ENCODE results near the gene C1orf141.

C1orf141 gene

GRCh38 chr1:67088440-67088839 is 46.3 kb downstream of the C1orf141 start:
- H3K9ac ChIP-seq (ENCODE audit: low read length): no peak overlapping the region
- H3K79me1 ChIP-seq (replicated peaks; ENCODE audit: low read length, poor library complexity, severe bottlenecking): no peaks in the 10 kb centered on the region
- H4K91ac ChIP-seq (ENCODE audit: low read length): no peak overlapping the region
- H3K4me3 ChIP-seq (ENCODE audit: insufficient read depth in 1 of 2, low read depth in 1 of 2, low read length in 2 of 2): no peak overlapping the region
- no peak overlapping the region for H3K14ac ChIP-seq (ENCODE audit: low read length in 2 of 2)
- H4K8ac ChIP-seq (ENCODE audit: low read length): no peak overlapping the region
- H3K27me3 ChIP-seq (ENCODE audit: control insufficient read depth in 1 of 2, insufficient read depth in 1 of 2, low read length in 2 of 2): no peaks in the 10 kb centered on the region
- H3K27ac ChIP-seq (ENCODE audit: low read length, poor library complexity, severe bottlenecking): no peak overlapping the region
- H3K4ac ChIP-seq (ENCODE audit: low read depth in 1 of 2, low read length in 2 of 2): no peak overlapping the region
- no peak overlapping the region for H2BK5ac ChIP-seq (ENCODE audit: low read depth, low read length, poor library complexity, severe bottlenecking)
- peaks cover 9% of the 10 kb centered on the region for H3K9me3 ChIP-seq (ENCODE audit: control insufficient read depth, low read length)
- H3K36me3 ChIP-seq (ENCODE audit: control insufficient read depth in 1 of 2, insufficient read depth in 2 of 2, low read depth in 1 of 2, low read length in 2 of 2): no peaks in the 10 kb centered on the region
- no peak overlapping the region for H3K18ac ChIP-seq (ENCODE audit: low read depth in 1 of 2, low read length in 2 of 2)
- no peak overlapping the region for H2BK15ac ChIP-seq (ENCODE audit: low read depth, poor library complexity, severe bottlenecking)
- DNase-seq: no peak
- H3K4me1 ChIP-seq (ENCODE audit: control insufficient read depth, insufficient read depth, low read depth, low read length): no peaks in the 10 kb centered on the region
- 90% methylated on average over 1 of the region's 1 CpG for WGBS
- no peak overlapping the region for H2BK12ac ChIP-seq (ENCODE audit: low read length in 2 of 2)
- no peak overlapping the region for H2BK120ac ChIP-seq (ENCODE audit: low read depth, low read length)
- no peak overlapping the region for H3K4me2 ChIP-seq (ENCODE audit: low read length, poor library complexity, severe bottlenecking)
- no peak overlapping the region for H3K23ac ChIP-seq (ENCODE audit: low read length in 2 of 2)
- no peak overlapping the region for H2AK5ac ChIP-seq (ENCODE audit: low read length, severe bottlenecking)
- H2AFZ ChIP-seq (ENCODE audit: low read depth, low read length): no peak overlapping the region

DNA sequence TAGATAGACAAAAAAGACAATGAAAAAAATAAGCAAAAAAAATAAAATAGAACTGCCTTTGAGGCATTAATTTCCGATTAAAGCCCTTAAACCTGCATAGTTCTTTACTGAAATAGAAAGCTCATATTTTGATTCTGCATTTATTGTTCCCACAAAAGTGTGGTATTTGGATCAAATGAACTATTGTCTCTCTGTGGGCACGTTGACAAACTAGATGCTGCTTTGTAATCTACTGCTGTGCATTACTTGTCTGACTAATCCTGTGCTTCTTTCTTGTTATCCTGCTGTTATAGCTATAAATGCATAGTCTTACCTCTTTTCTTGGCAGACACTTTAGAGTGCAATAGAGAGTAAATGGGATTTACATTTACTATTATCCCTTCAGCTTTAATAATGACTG is 49.4 kb downstream of the C1orf141 start:
- H2BK5ac ChIP-seq (ENCODE audit: low read depth, low read length, poor library complexity, severe bottlenecking): no peak overlapping the region
- no peaks in the 10 kb centered on the region for H3K27me3 ChIP-seq (ENCODE audit: control insufficient read depth in 1 of 2, insufficient read depth in 1 of 2, low read length in 2 of 2)
- H3K4me1 ChIP-seq (ENCODE audit: control insufficient read depth, insufficient read depth, low read depth, low read length): no peaks in the 10 kb centered on the region
- no peak for DNase-seq
- no peak overlapping the region for H2BK12ac ChIP-seq (ENCODE audit: low read length in 2 of 2)
- H3K23ac ChIP-seq (ENCODE audit: low read length in 2 of 2): no peak overlapping the region
- 0% methylated on average over 1 of the region's 2 CpGs for WGBS
- peaks cover 9% of the 10 kb centered on the region for H3K9me3 ChIP-seq (ENCODE audit: control insufficient read depth, low read length)
- H3K18ac ChIP-seq (ENCODE audit: low read depth in 1 of 2, low read length in 2 of 2): no peak overlapping the region
- H3K4me2 ChIP-seq (ENCODE audit: low read length, poor library complexity, severe bottlenecking): no peak overlapping the region
- no peak overlapping the region for H2AFZ ChIP-seq (ENCODE audit: low read depth, low read length)
- no peak overlapping the region for H2BK120ac ChIP-seq (ENCODE audit: low read depth, low read length)
- no peak overlapping the region for H3K9ac ChIP-seq (ENCODE audit: low read length)
- no peak overlapping the region for H3K4ac ChIP-seq (ENCODE audit: low read depth in 1 of 2, low read length in 2 of 2)
- no peak overlapping the region for H2AK5ac ChIP-seq (ENCODE audit: low read length, severe bottlenecking)
- no peaks in the 10 kb centered on the region for H3K36me3 ChIP-seq (ENCODE audit: control insufficient read depth in 1 of 2, insufficient read depth in 2 of 2, low read depth in 1 of 2, low read length in 2 of 2)
- no peak overlapping the region for H4K8ac ChIP-seq (ENCODE audit: low read length)
- H3K4me3 ChIP-seq (ENCODE audit: insufficient read depth in 1 of 2, low read depth in 1 of 2, low read length in 2 of 2): no peak overlapping the region
- H4K91ac ChIP-seq (ENCODE audit: low read length): no peak overlapping the region
- H2BK15ac ChIP-seq (ENCODE audit: low read depth, poor library complexity, severe bottlenecking): no peak overlapping the region
- H3K14ac ChIP-seq (ENCODE audit: low read length in 2 of 2): no peak overlapping the region
- H3K27ac ChIP-seq (ENCODE audit: low read length, poor library complexity, severe bottlenecking): no peak overlapping the region
- no peaks in the 10 kb centered on the region for H3K79me1 ChIP-seq (replicated peaks; ENCODE audit: low read length, poor library complexity, severe bottlenecking)

DNA sequence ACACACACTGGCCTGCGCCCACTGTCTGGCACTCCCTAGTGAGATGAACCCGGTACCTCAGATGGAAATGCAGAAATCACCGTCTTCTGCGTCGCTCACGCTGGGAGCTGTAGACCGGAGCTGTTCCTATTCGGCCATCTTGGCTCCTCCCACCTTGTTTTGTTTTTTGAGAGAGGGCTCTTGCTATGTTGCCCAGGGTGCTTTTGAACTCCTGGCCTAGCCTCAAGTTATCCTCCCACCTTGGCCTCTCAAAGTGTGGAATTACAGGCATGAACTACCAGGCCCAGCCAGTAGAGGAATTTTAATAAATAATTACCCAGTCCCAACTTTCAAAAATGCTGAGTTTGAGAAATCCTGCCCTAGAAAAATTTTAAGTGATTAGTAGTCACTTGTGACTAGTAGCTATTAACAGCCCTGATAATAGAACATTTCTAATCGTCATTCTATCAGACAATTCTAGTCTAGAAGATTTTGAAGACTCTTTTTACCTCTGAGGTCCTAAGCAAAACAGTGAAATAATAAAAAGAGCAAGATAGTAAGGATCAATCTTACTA is 49.9 kb downstream of the C1orf141 start:
- DNase-seq: no peak
- H3K4me3 ChIP-seq (ENCODE audit: insufficient read depth in 1 of 2, low read depth in 1 of 2, low read length in 2 of 2): no peak overlapping the region
- no peak overlapping the region for H3K9ac ChIP-seq (ENCODE audit: low read length)
- no peak overlapping the region for H4K91ac ChIP-seq (ENCODE audit: low read length)
- no peak overlapping the region for H2AFZ ChIP-seq (ENCODE audit: low read depth, low read length)
- H3K4me1 ChIP-seq (ENCODE audit: control insufficient read depth, insufficient read depth, low read depth, low read length): no peaks in the 10 kb centered on the region
- H3K23ac ChIP-seq (ENCODE audit: low read length in 2 of 2): no peak overlapping the region
- H2BK12ac ChIP-seq (ENCODE audit: low read length in 2 of 2): no peak overlapping the region
- H3K4me2 ChIP-seq (ENCODE audit: low read length, poor library complexity, severe bottlenecking): no peak overlapping the region
- no peak overlapping the region for H2BK120ac ChIP-seq (ENCODE audit: low read depth, low read length)
- H4K8ac ChIP-seq (ENCODE audit: low read length): no peak overlapping the region
- no peak overlapping the region for H2BK5ac ChIP-seq (ENCODE audit: low read depth, low read length, poor library complexity, severe bottlenecking)
- H3K14ac ChIP-seq (ENCODE audit: low read length in 2 of 2): no peak overlapping the region
- WGBS: 94% methylated on average over 6 of the region's 9 CpGs
- H3K36me3 ChIP-seq (ENCODE audit: control insufficient read depth in 1 of 2, insufficient read depth in 2 of 2, low read depth in 1 of 2, low read length in 2 of 2): no peaks in the 10 kb centered on the region
- H3K4ac ChIP-seq (ENCODE audit: low read depth in 1 of 2, low read length in 2 of 2): no peak overlapping the region
- no peaks in the 10 kb centered on the region for H3K79me1 ChIP-seq (replicated peaks; ENCODE audit: low read length, poor library complexity, severe bottlenecking)
- peaks cover 9% of the 10 kb centered on the region for H3K9me3 ChIP-seq (ENCODE audit: control insufficient read depth, low read length)
- no peak overlapping the region for H2AK5ac ChIP-seq (ENCODE audit: low read length, severe bottlenecking)
- no peak overlapping the region for H2BK15ac ChIP-seq (ENCODE audit: low read depth, poor library complexity, severe bottlenecking)
- no peak overlapping the region for H3K27ac ChIP-seq (ENCODE audit: low read length, poor library complexity, severe bottlenecking)
- no peak overlapping the region for H3K18ac ChIP-seq (ENCODE audit: low read depth in 1 of 2, low read length in 2 of 2)
- no peaks in the 10 kb centered on the region for H3K27me3 ChIP-seq (ENCODE audit: control insufficient read depth in 1 of 2, insufficient read depth in 1 of 2, low read length in 2 of 2)

DNA sequence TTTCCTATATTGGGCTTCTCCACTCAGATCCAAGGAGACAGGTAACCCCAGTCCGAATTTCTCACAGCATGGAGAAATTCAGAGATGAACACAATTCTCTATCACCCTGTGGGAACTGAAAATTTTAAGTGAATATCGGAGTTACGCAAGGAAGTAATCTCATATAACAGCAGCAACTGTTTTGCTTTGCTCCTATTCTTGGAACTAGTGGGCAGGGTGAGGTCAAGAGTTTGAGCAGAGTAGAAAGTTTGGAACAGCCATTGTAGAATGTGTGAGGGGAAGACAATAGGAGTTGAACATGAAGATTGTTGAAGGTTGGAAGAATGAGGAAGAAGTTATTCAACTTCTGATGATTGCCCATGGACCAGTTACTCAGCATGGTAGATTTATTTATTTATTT is 56.5 kb downstream of the C1orf141 start:
- Histone ChIP-seq H3K4me1 (ENCODE audit: control insufficient read depth, insufficient read depth, low read depth, low read length) (no peaks in the 10 kb centered on the region), H3K18ac (ENCODE audit: low read depth in 1 of 2, low read length in 2 of 2) (no peak overlapping the region), H4K8ac (ENCODE audit: low read length) (no peak overlapping the region), H3K23ac (ENCODE audit: low read length in 2 of 2) (no peak overlapping the region), H3K79me1 (replicated peaks; ENCODE audit: low read length, poor library complexity, severe bottlenecking) (no peaks in the 10 kb centered on the region), H3K4ac (ENCODE audit: low read depth in 1 of 2, low read length in 2 of 2) (no peak overlapping the region), H3K27ac (ENCODE audit: low read length, poor library complexity, severe bottlenecking) (no peak overlapping the region), H3K9ac (ENCODE audit: low read length) (no peak overlapping the region), H3K4me2 (ENCODE audit: low read length, poor library complexity, severe bottlenecking) (no peak overlapping the region), H2BK12ac (ENCODE audit: low read length in 2 of 2) (no peak overlapping the region), H3K27me3 (ENCODE audit: control insufficient read depth in 1 of 2, insufficient read depth in 1 of 2, low read length in 2 of 2) (no peaks in the 10 kb centered on the region), H2BK5ac (ENCODE audit: low read depth, low read length, poor library complexity, severe bottlenecking) (no peak overlapping the region), H3K14ac (ENCODE audit: low read length in 2 of 2) (no peak overlapping the region), H2AK5ac (ENCODE audit: low read length, severe bottlenecking) (no peak overlapping the region), H4K91ac (ENCODE audit: low read length) (no peak overlapping the region), H3K4me3 (ENCODE audit: insufficient read depth in 1 of 2, low read depth in 1 of 2, low read length in 2 of 2) (no peak overlapping the region), H2BK15ac (ENCODE audit: low read depth, poor library complexity, severe bottlenecking) (no peak overlapping the region), H3K9me3 (ENCODE audit: control insufficient read depth, low read length) (no peaks in the 10 kb centered on the region), H3K36me3 (ENCODE audit: control insufficient read depth in 1 of 2, insufficient read depth in 2 of 2, low read depth in 1 of 2, low read length in 2 of 2) (no peaks in the 10 kb centered on the region), H2BK120ac (ENCODE audit: low read depth, low read length) (no peak overlapping the region), H2AFZ (ENCODE audit: low read depth, low read length) (no peak overlapping the region)
- 98% methylated on average over 3 of the region's 3 CpGs for WGBS
- DNase-seq: no peak

Measured in mesenchymal stem cell (in vitro differentiated cells and primary cell).